GM21367 (cell line): ENCODE measurements around the gene CTIF.
"Not testable (repeated sequence)": the region's sequence is repeated elsewhere in the genome, so short reads cannot be mapped to it uniquely, and the experiment has no call there.

ENCODE experiments used
- ATAC-seq: cut with Tn5 transposase; IDR thresholded peaks from one replicate; pipeline ENCODE4 v1.9.1; 2021; ENCODE audit not compliant: unreplicated experiment

The CTIF gene

GRCh38 chr18:48638896-48639771, 100.3 kb downstream of the CTIF start:
- ATAC-seq: no peak

DNA sequence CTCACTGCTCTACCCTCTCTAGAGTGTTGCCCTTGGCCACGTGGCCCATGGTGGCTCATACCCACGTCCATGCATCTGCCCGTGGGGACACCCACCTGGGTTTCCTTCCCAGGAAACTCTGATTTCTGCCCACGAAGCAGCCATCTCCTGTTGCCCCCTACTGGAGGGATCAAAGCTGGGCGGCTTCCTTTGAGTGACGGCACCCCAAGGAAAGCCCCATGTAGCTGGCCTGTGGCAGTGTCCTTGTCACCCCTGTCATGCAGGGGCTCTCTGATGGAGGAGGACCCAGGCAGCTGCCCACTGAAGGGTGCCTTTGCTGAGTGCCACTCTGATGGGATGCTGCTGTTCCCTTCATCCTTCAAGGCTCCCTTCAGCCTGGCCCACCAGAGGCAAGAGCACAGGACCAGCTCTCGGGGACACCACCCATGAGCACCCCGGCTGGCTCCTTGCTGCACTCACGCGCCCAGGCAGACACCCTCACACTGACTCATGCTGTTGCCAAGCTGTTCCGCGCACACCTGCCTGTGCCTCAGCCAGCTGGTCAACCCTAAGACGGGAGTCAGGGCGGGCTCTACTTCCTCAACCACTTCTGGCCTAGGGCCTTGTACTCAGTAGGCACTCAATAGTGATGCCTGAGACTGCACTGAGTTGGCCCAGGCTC, 101.1 kb downstream of the CTIF start:
- no peak for ATAC-seq

GRCh38 chr18:48640566-48641270, 101.9 kb downstream of the CTIF start:
- ATAC-seq: no peak

GRCh38 chr18:48641981-48642380, 103.2 kb downstream of the CTIF start:
- ATAC-seq: no peak

GRCh38 chr18:48642503-48642902, 103.7 kb downstream of the CTIF start:
- ATAC-seq: no peak

- no peak for ATAC-seq
Measured at GRCh38 chr18:48643262-48643661, 104.4 kb downstream of the CTIF start.

- no peak for ATAC-seq
Measured at GRCh38 chr18:48644029-48644428, 105.2 kb downstream of the CTIF start.

GRCh38 chr18:48645427-48646002, 106.7 kb downstream of the CTIF start:
- ATAC-seq: no peak

GRCh38 chr18:48646976-48647375, 108.1 kb downstream of the CTIF start:
- ATAC-seq: no peak

DNA sequence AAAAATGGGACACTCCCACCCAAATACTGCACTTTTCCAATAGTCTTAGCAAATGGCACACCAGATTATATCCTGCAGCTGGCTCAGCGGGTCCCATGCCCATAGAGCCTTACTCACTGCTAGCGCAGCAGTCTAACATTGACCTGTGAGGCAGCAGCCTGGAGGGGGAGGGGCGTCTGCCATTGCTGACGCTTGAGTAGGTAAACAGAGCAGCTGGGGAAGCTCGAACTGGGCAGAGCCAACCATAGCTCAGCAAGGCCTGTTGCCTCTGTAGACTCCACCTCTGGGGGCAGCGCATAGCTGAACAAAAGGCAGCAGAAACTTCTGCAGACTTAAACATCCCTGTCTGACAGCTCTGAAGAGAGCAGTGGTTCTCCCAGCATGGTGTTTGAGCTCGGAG, 110.4 kb downstream of the CTIF start:
- no peak for ATAC-seq

DNA sequence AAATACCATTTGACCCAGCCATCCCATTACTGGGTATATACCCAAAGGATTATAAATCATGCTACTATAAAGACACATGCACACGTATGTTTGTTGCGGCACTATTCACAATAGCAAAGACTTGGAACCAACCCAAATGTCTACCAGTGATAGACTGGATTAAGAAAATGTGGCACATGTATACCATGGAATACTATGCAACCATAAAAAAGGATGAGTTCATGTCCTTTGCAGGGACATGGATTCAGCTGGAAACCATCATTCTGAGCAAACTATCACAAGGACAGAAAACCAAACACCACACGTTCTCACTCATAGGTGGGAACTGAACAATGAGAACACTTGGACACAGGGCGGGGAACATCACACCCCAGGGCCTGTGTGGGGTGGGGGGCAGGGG, 115.8 kb downstream of the CTIF start:
- ATAC-seq: not testable (repeated sequence)

DNA sequence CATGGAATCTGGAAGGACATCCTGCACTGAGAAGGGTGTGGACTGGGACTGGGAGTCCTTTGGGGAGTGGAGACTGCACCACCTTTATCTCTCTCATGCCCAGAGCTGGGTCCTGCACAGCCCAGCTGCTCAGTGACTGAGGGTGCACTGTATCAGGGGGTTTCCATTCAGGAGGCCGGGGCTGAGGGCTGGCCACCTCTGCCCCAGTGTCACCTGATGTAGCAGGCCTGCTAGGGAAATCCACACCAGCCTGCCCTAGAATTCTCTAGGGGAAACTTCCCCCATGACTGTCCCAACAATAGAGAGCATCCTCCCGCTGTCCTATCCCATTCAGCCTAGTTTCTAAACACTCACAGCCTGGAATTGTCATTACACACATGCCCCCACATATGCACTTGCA, 116.7 kb downstream of the CTIF start:
- no peak for ATAC-seq

DNA sequence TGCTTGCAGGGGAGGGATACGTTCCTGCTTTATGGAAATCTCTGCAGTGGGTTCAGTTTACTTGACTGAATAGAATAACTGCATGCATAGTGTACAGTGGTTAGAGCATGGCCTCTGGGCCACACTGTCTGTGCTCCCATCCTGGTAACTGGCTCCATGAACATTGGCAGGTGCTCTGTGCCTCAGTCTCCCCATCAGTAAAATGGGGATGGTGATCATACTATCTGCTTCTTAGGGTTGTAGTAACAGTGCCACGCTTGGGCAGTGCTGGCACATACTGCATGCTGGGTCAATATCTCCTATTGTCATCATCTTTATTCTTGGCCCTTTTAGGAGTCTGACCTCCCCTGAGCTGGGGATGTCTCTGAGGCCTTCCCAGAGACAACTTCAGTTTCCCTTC, 117.3 kb downstream of the CTIF start:
- no peak for ATAC-seq

DNA sequence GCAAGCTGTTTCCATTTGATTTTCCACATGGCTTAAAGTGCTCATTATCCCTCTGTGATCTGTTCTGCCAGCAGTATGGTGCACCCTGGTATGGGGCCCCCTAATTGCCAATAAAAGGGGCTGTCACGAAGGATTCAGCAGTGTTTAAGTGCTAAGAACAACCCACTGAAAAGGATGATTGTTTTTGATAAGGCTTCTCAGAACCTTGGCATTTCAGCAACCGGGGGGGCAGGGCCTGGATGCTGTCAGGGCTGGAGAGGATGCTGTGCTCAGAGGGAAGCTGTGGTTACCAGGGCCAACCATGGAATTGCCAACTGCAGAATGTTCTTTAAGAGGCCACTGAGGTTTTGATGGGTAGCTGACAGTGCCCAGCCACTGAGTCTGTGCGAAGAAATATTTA, 117.8 kb downstream of the CTIF start:
- ATAC-seq: no peak

- ATAC-seq: no peak
Measured at GRCh38 chr18:48657447-48658120, 118.8 kb downstream of the CTIF start.

- no peak for ATAC-seq
Measured at GRCh38 chr18:48658721-48659120, 119.9 kb downstream of the CTIF start.

- ATAC-seq: no peak
Measured at GRCh38 chr18:48659188-48660009, 120.6 kb downstream of the CTIF start.

GRCh38 chr18:48660346-48661228, 121.8 kb downstream of the CTIF start:
- no peak for ATAC-seq

- ATAC-seq: no peak
Measured at GRCh38 chr18:48661421-48661820, 122.6 kb downstream of the CTIF start.
